Smooth muscle cell (in vitro differentiated cells): ENCODE results near the gene ANKH. TPM values are rescaled to one million over a fixed set of nuclear protein-coding genes. Genes with fewer than 3 reads are reported as not detected.

Experiments
- DNase-seq: peaks from one replicate; lab custom pipeline; 2025; ENCODE audit not compliant: unreplicated experiment; lab: John Stamatoyannopoulos, UW
- H2AFZ ChIP-seq: fragments of 200-600 bp; sonication (generic); 2 replicates; pipeline ENCODE4 v1.6.0; 2016; ENCODE audit warnings: antibody characterized with exemption, low read depth, mild to moderate bottlenecking
- H3F3A ChIP-seq: fragments of 200-600 bp; sonication (generic); 2 replicates; pipeline ENCODE4 v1.6.0; 2017; ENCODE audit warnings: antibody characterized with exemption, low read depth
- H3K27ac ChIP-seq: fragments of 200-600 bp; sonication (generic); 2 replicates; pipeline ENCODE4 v1.5.1; 2016; ENCODE audit warnings: low read depth, mild to moderate bottlenecking
- H3K27me3 ChIP-seq: fragments of 200-600 bp; sonication (generic); 2 replicates; pipeline ENCODE4 v1.6.1; 2016; ENCODE audit warnings: low read depth, mild to moderate bottlenecking
- H3K36me3 ChIP-seq: fragments of 200-600 bp; sonication (generic); 2 replicates; pipeline ENCODE4 v1.5.1; 2016; ENCODE audit warnings: low read depth
- H3K4me1 ChIP-seq: fragments of 200-600 bp; sonication (generic); 2 replicates; pipeline ENCODE4 v1.5.1; 2016; ENCODE audit warnings: low read depth
- H3K4me2 ChIP-seq: fragments of 200-600 bp; sonication (generic); 2 replicates; pipeline ENCODE4 v1.6.0; 2016; ENCODE audit warnings: mild to moderate bottlenecking
- H3K4me3 ChIP-seq: fragments of 200-600 bp; sonication (generic); 2 replicates; pipeline ENCODE4 v1.5.1; 2016; ENCODE audit warnings: mild to moderate bottlenecking
- H3K79me2 ChIP-seq: fragments of 200-600 bp; sonication (generic); 2 replicates; pipeline ENCODE4 v1.6.0; 2016; ENCODE audit warnings: low read depth, mild to moderate bottlenecking
- H3K9ac ChIP-seq: fragments of 200-600 bp; sonication (generic); 2 replicates; pipeline ENCODE4 v1.6.0; 2016; ENCODE audit warnings: low read depth
- H3K9me3 ChIP-seq: fragments of 200-600 bp; sonication (generic); replicated peaks from 2 replicates; pipeline ENCODE4 v1.5.1; 2016; ENCODE audit warnings: low read depth
- H4K20me1 ChIP-seq: fragments of 200-600 bp; sonication (generic); 2 replicates; pipeline ENCODE4 v1.6.0; 2016; ENCODE audit warnings: low read depth
- WGBS: methylation state at CpG from one replicate; pipeline ENCODE4 v1.1.7; 2016; ENCODE audit warnings: low lambda C conversion rate; 5-methylcytosine and 5-hydroxymethylcytosine counted together
- polyA plus RNA-seq: library from polyadenylated mRNA; unstranded; fragments of >200 nt; fragmentation: Nextera tagmentation; extraction: Ambion mirVana; gene quantifications from 2 replicates; pipeline ENCODE4 v1.2.1, GENCODE V29; 2016
- total RNA-seq: library from RNA; depleted of rRNA; stranded (reverse); fragments of >200 nt; gene quantifications from 2 replicates; pipeline ENCODE4 v1.2.3, GENCODE V29; 2014
- TF ChIP-seq, protein P1 (sequence below): fragments of 200-600 bp; sonication (generic); IDR thresholded peaks from 2 replicates; pipeline ENCODE4 v1.5.1; 2017; ENCODE audit warnings: borderline replicate concordance, mild to moderate bottlenecking, antibody characterized with exemption; ENCODE audit not compliant: insufficient read depth, poor library complexity, severe bottlenecking

Gene ANKH
- total and polyA plus RNA-seq, 2 experiments from 2014 or later: 48.0 to 56.6 TPM

DNA sequence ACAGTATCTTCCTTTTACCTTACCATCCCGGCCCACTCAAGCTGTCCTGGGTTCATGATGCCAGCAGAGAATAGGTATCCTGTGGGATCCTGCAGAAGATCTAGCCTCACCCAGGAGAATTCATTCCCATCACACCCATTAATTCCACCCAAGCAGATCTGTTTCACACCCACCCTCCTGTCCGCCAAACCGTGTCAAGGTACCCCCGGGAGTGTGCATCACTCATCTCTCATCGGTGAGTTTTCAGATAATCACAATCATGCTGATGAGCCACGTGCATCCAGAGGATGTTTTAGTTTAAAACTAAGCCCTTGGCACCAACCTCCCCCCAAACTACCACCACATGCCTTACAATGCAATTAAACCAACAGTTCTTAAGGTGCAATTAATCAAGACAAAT is 18.8 kb downstream of the ANKH start:
- Histone ChIP-seq H3K36me3 (no peaks in the 10 kb centered on the region), H3K27ac (no peak overlapping the region), H2AFZ (no peak overlapping the region), H3K9ac (no peak overlapping the region), H3K79me2 (peaks cover 8% of the 10 kb centered on the region), H3K4me2 (no peak overlapping the region), H3K4me3 (no peak overlapping the region), H3F3A (no peaks in the 10 kb centered on the region), H3K9me3 (no peaks in the 10 kb centered on the region), H3K4me1 (peaks cover 18% of the 10 kb centered on the region), H4K20me1 (peaks cover 64% of the 10 kb centered on the region), H3K27me3 (no peaks in the 10 kb centered on the region)
- DNase-seq: no peak
- TF ChIP-seq, protein P1, sequence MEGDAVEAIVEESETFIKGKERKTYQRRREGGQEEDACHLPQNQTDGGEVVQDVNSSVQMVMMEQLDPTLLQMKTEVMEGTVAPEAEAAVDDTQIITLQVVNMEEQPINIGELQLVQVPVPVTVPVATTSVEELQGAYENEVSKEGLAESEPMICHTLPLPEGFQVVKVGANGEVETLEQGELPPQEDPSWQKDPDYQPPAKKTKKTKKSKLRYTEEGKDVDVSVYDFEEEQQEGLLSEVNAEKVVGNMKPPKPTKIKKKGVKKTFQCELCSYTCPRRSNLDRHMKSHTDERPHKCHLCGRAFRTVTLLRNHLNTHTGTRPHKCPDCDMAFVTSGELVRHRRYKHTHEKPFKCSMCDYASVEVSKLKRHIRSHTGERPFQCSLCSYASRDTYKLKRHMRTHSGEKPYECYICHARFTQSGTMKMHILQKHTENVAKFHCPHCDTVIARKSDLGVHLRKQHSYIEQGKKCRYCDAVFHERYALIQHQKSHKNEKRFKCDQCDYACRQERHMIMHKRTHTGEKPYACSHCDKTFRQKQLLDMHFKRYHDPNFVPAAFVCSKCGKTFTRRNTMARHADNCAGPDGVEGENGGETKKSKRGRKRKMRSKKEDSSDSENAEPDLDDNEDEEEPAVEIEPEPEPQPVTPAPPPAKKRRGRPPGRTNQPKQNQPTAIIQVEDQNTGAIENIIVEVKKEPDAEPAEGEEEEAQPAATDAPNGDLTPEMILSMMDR: no peak
- 95% methylated on average over 6 of the region's 6 CpGs for WGBS

DNA sequence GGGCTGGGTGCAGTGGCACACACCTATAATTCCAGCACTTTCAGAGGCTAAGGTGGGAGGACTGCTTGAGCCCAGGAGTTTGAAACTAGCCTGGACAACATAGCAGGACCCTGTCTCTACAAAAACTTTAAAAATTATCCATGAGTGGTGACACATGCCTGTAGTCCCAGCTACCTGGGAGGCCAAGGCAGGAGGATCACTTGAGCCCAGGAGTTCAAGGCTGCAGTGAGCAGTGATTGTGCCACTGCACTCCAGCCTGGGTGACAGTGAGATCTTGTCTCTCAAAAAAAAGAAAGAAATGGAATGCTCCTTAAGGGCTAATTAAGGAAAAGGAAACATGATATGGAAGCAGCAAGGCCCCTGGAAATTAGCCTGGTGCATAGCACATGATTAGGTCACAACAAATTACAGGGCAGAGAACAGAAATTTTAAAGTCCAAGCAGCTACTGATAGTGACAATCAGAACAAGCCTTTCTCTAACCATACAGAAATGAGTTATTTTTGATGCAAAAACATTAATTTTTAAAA is 19.5 kb downstream of the ANKH start:
- Histone ChIP-seq H3K36me3 (no peaks in the 10 kb centered on the region), H2AFZ (no peak overlapping the region), H3F3A (no peaks in the 10 kb centered on the region), H3K4me1 (peaks cover 18% of the 10 kb centered on the region), H3K9me3 (no peaks in the 10 kb centered on the region), H3K27me3 (no peaks in the 10 kb centered on the region), H3K4me2 (no peak overlapping the region), H3K9ac (no peak overlapping the region), H3K27ac (no peak overlapping the region), H4K20me1 (peaks cover 63% of the 10 kb centered on the region), H3K79me2 (peaks cover 8% of the 10 kb centered on the region), H3K4me3 (no peak overlapping the region)
- TF ChIP-seq, protein P1: no peak
- no peak for DNase-seq

DNA sequence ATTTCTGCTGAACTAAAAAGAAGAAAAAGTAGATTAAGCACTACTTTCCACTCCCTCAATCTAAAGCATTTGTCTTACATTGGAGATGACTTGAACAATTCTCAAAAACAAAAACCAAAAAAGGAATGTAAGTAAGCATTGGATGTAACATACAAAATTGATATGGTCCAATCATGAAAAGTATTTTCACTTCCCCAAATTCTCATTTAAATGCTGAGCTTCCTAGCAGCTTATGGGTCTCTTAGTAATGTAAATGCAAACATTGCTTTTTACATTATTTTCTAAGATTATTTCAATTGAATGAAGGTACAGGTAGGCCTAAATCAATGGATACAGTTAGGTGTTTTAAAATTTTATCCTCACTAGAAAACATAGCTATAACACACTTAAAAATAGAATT is 20.0 kb downstream of the ANKH start:
- DNase-seq: no peak
- Histone ChIP-seq H3K27me3 (no peaks in the 10 kb centered on the region), H3K36me3 (no peaks in the 10 kb centered on the region), H2AFZ (no peak overlapping the region), H3K4me3 (no peak overlapping the region), H3K27ac (no peak overlapping the region), H3K4me2 (no peak overlapping the region), H4K20me1 (peaks cover 59% of the 10 kb centered on the region), H3F3A (no peaks in the 10 kb centered on the region), H3K9me3 (no peaks in the 10 kb centered on the region), H3K79me2 (peaks cover 8% of the 10 kb centered on the region), H3K4me1 (peaks cover 18% of the 10 kb centered on the region), H3K9ac (no peak overlapping the region)
- TF ChIP-seq, protein P1: no peak

DNA sequence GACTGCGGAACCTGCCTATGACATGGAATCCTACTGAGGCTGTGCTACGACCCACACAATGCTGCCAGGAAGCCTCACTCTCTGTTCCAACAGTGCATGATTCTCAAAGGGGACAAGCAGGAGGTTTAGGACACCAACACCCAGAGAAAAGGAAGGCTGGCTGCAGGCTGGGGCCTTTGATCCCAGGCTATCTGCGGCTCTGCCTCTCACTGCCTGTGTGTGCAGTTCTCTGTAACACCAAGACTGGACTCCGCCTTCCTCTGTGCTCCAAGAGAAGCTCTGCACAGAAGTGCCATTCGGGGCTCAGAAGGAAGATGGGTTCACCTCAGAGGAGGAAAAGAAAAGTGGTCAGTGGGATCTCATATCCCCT is 20.5 kb downstream of the ANKH start:
- peaks cover 55% of the 10 kb centered on the region for H4K20me1 ChIP-seq
- peaks cover 8% of the 10 kb centered on the region for H3K79me2 ChIP-seq

More for the DNA sequence above, 20.5 kb downstream of the ANKH start:
- Histone ChIP-seq H3K27me3 (no peaks in the 10 kb centered on the region), H2AFZ (no peak overlapping the region), H3K4me1 (peaks cover 18% of the 10 kb centered on the region), H3K4me3 (no peak overlapping the region), H3K36me3 (no peaks in the 10 kb centered on the region), H3K9me3 (no peaks in the 10 kb centered on the region), H3F3A (no peaks in the 10 kb centered on the region), H3K27ac (no peak overlapping the region), H3K4me2 (peak overlapping the region; percentile 55), H3K9ac (no peak overlapping the region)
- TF ChIP-seq, protein P1: no peak
- WGBS: 73% methylated on average over 5 of the region's 5 CpGs
- no peak for DNase-seq
